ENCODE measurements around the gene TMEM161B.

- TF ChIP-seq POLR2A (IDR thresholded peaks at IDR 0.05; ENCODE audit: low read depth, low read length) (no peak), POLR2AphosphoS5 (IDR thresholded peaks at IDR 0.05; ENCODE audit: low read depth, low read length) (no peak), PAX5 (IDR thresholded peaks at IDR 0.05; ENCODE audit: insufficient read depth, low read length, severe bottlenecking) (no peak)
Observed at GRCh38 chr5:88188458-88189132, 80.0 kb downstream of the TMEM161B start.

All from GM12891 (cell line).